Ovary (tissue), 3 donors: ENCODE data around the gene IL3RA.

Experiments
- EP300 ChIP-seq: sonication (generic); formaldehyde crosslinking; IDR thresholded peaks from one replicate; pipeline ENCODE4 v1.6.1; 2017; ENCODE audit warnings: antibody characterized with exemption
- POLR2A ChIP-seq: fragments of 450-650 bp; IDR thresholded peaks from one replicate; pipeline ENCODE4 v1.6.1; 2017; ENCODE audit warnings: antibody characterized with exemption, mild to moderate bottlenecking, moderate library complexity
- TF ChIP-seq, protein P1 (sequence below), 3 donors: fragments of 450-650 bp in 2 of 3; fragments of 200-600 bp in 1 of 3; IDR thresholded peaks; one replicate each; pipeline versions ENCODE4 v1.5.1 to v1.8.0; 2016 to 2022; ENCODE audit warnings: antibody characterized with exemption in 3 of 3, mild to moderate bottlenecking in 1 of 3
- donor health status: DM: no; HTN: no; CAD: no.

DNA sequence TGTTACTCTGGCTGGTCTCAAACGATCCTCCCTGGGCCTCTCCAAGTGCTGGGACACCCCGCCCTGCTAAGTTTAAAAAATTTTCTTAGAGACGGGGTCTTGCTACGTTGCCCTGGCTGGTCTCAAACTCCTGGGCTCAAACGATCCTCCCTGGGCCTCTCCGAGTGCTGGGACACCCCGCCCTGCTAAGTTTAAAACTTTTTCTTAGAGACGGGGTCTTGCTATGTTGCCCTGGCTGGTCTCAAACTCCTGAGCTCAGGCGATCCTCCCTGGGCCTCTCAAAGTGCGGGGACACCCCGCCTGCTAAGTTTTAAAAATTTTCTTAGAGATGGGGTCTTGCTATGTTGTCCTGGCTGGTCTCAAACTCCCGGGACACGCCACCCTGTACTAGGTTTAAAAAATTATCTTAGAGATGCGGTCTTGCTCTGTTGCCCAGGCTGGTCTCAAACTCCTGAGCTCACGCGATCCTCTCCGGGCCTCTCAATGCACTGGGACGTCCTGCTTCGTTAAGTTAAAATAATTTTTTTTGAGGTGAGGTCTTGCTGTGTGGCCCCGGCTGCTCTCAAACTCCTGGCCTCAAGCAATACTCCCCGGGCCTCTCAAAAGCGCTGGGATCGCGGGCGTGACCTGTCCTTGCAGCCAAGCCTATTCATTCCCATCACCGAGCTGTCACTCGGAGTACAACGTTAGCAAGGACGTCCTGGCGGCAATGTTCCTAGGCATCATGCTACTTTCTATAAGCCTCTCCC, 54.2 kb downstream of the IL3RA start:
- no peak for TF ChIP-seq POLR2A
- TF ChIP-seq, protein P1, sequence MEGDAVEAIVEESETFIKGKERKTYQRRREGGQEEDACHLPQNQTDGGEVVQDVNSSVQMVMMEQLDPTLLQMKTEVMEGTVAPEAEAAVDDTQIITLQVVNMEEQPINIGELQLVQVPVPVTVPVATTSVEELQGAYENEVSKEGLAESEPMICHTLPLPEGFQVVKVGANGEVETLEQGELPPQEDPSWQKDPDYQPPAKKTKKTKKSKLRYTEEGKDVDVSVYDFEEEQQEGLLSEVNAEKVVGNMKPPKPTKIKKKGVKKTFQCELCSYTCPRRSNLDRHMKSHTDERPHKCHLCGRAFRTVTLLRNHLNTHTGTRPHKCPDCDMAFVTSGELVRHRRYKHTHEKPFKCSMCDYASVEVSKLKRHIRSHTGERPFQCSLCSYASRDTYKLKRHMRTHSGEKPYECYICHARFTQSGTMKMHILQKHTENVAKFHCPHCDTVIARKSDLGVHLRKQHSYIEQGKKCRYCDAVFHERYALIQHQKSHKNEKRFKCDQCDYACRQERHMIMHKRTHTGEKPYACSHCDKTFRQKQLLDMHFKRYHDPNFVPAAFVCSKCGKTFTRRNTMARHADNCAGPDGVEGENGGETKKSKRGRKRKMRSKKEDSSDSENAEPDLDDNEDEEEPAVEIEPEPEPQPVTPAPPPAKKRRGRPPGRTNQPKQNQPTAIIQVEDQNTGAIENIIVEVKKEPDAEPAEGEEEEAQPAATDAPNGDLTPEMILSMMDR (IDR thresholded peaks at IDR 0.05) = no peak
- no peak for TF ChIP-seq EP300
